BLaER1 (cell line): ENCODE results near the gene HOATZ.

Experiments
- H3K27ac ChIP-seq: shearing (Covaris generic); formaldehyde crosslinking; 2 replicates; pipeline ENCODE4 v1.8.1; 2022
- H3K27me3 ChIP-seq: shearing (Covaris generic); formaldehyde crosslinking; 2 replicates; pipeline ENCODE4 v1.8.1; 2022
- H3K36me3 ChIP-seq: shearing (Covaris generic); formaldehyde crosslinking; 2 replicates; pipeline ENCODE4 v1.8.1; 2022
- H3K4me1 ChIP-seq: shearing (Covaris generic); formaldehyde crosslinking; 2 replicates; pipeline ENCODE4 v1.8.1; 2022
- H3K4me2 ChIP-seq: shearing (Covaris generic); formaldehyde crosslinking; 2 replicates; pipeline ENCODE4 v1.8.1; 2022
- H3K4me3 ChIP-seq: shearing (Covaris generic); formaldehyde crosslinking; 2 replicates; pipeline ENCODE4 v1.8.1; 2022
- H3K9ac ChIP-seq: shearing (Covaris generic); formaldehyde crosslinking; 2 replicates; pipeline ENCODE4 v1.8.1; 2022
- H3K9me3 ChIP-seq: shearing (Covaris generic); formaldehyde crosslinking; 2 replicates; pipeline ENCODE4 v1.8.1; 2022
- H4K20me1 ChIP-seq: shearing (Covaris generic); formaldehyde crosslinking; 2 replicates; pipeline ENCODE4 v1.8.1; 2022
- Cebpa-rat ChIP-seq: shearing (Covaris generic); IDR thresholded peaks from 2 replicates; pipeline ENCODE4 v1.8.1; 2022

Gene HOATZ

GRCh38 chr11:111483431-111483830 lies 31.1 kb upstream of the HOATZ start:
- Histone ChIP-seq H3K9ac (no peak overlapping the region), H3K4me3 (no peak overlapping the region), H3K9me3 (peaks cover 40% of the 10 kb centered on the region), H4K20me1 (no peaks in the 10 kb centered on the region), H3K27me3 (no peaks in the 10 kb centered on the region), H3K4me1 (peaks cover 16% of the 10 kb centered on the region), H3K4me2 (no peak overlapping the region), H3K27ac (no peak overlapping the region), H3K36me3 (no peaks in the 10 kb centered on the region)
- no peak for TF ChIP-seq Cebpa-rat

- peaks cover 23% of the 10 kb centered on the region for H3K9me3 ChIP-seq
- H3K4me2 ChIP-seq = no peak overlapping the region
- no peaks in the 10 kb centered on the region for H3K27me3 ChIP-seq
- no peak overlapping the region for H3K4me3 ChIP-seq
- no peak overlapping the region for H3K9ac ChIP-seq
- H3K4me1 ChIP-seq = no peaks in the 10 kb centered on the region
- no peak overlapping the region for H3K27ac ChIP-seq
- H4K20me1 ChIP-seq = no peaks in the 10 kb centered on the region
- no peaks in the 10 kb centered on the region for H3K36me3 ChIP-seq
- no peak for TF ChIP-seq Cebpa-rat
Measured at GRCh38 chr11:111490496-111490895, 24.1 kb upstream of the HOATZ start.

GRCh38 chr11:111494040-111494439 lies 20.5 kb upstream of the HOATZ start:
- no peak overlapping the region for H3K4me3 ChIP-seq
- no peak for TF ChIP-seq Cebpa-rat
- H3K9me3 ChIP-seq = peaks cover 2% of the 10 kb centered on the region; the same call in 1 of the 2 replicates
- H3K27me3 ChIP-seq = no peaks in the 10 kb centered on the region
- no peak overlapping the region for H3K9ac ChIP-seq
- H4K20me1 ChIP-seq = no peaks in the 10 kb centered on the region
- H3K4me2 ChIP-seq = no peak overlapping the region
- no peak overlapping the region for H3K27ac ChIP-seq
- H3K4me1 ChIP-seq = no peaks in the 10 kb centered on the region
- no peaks in the 10 kb centered on the region for H3K36me3 ChIP-seq

- no peak overlapping the region for H3K9ac ChIP-seq
- H3K27me3 ChIP-seq = no peaks in the 10 kb centered on the region
- TF ChIP-seq Cebpa-rat = no peak
- H3K36me3 ChIP-seq = no peaks in the 10 kb centered on the region
- no peak overlapping the region for H3K4me3 ChIP-seq
- no peaks in the 10 kb centered on the region for H3K9me3 ChIP-seq
- no peak overlapping the region for H3K4me2 ChIP-seq
- H3K4me1 ChIP-seq = no peaks in the 10 kb centered on the region
- H3K27ac ChIP-seq = no peak overlapping the region
- no peaks in the 10 kb centered on the region for H4K20me1 ChIP-seq
Measured at GRCh38 chr11:111499483-111499882, 15.1 kb upstream of the HOATZ start.

- H3K4me1 ChIP-seq = no peaks in the 10 kb centered on the region
- H3K36me3 ChIP-seq = no peaks in the 10 kb centered on the region
- no peak overlapping the region for H3K9ac ChIP-seq
- no peak overlapping the region for H3K4me3 ChIP-seq
- TF ChIP-seq Cebpa-rat = no peak
- no peaks in the 10 kb centered on the region for H3K27me3 ChIP-seq
- H4K20me1 ChIP-seq = no peaks in the 10 kb centered on the region
- H3K9me3 ChIP-seq = no peaks in the 10 kb centered on the region
- H3K27ac ChIP-seq = no peak overlapping the region
- no peak overlapping the region for H3K4me2 ChIP-seq
Measured at GRCh38 chr11:111500481-111500880, 14.1 kb upstream of the HOATZ start.

GRCh38 chr11:111502611-111503010 lies 12.0 kb upstream of the HOATZ start:
- Histone ChIP-seq H3K4me1 (no peaks in the 10 kb centered on the region), H3K9ac (no peak overlapping the region), H3K27me3 (no peaks in the 10 kb centered on the region), H3K4me2 (no peak overlapping the region), H3K9me3 (0 out of 2 replicates have a peak, but pooled peaks cover under 1% of the 10 kb centered on the region), H3K4me3 (no peak overlapping the region), H4K20me1 (no peaks in the 10 kb centered on the region), H3K27ac (no peak overlapping the region), H3K36me3 (no peaks in the 10 kb centered on the region)
- TF ChIP-seq Cebpa-rat = no peak

- no peak overlapping the region for H3K4me3 ChIP-seq
- H3K9me3 ChIP-seq = peaks cover 29% of the 10 kb centered on the region
- peaks cover 27% of the 10 kb centered on the region for H3K27me3 ChIP-seq
- H4K20me1 ChIP-seq = no peaks in the 10 kb centered on the region
- H3K27ac ChIP-seq = no peak overlapping the region
- TF ChIP-seq Cebpa-rat = no peak
- no peak overlapping the region for H3K4me2 ChIP-seq
- no peaks in the 10 kb centered on the region for H3K4me1 ChIP-seq
- no peaks in the 10 kb centered on the region for H3K36me3 ChIP-seq
- H3K9ac ChIP-seq = no peak overlapping the region
Measured at GRCh38 chr11:111510311-111510710, 4.3 kb upstream of the HOATZ start.

GRCh38 chr11:111512296-111513239 lies 2.0 kb upstream of the HOATZ start, which contains the start of gene BTG4:
Gene BTG4 (minus strand): TSS chr11:111512386. CDS start chr11:111498776, 13,610 bp downstream.
- no peaks in the 10 kb centered on the region for H3K36me3 ChIP-seq
- H3K9ac ChIP-seq = no peak within 1 kb of the TSS
- peaks cover 29% of the 10 kb centered on the region for H3K9me3 ChIP-seq
- no peaks in the 10 kb centered on the region for H4K20me1 ChIP-seq
- H3K4me2 ChIP-seq = no peak within 1 kb of the TSS
- no peak within 1 kb of the TSS for H3K27ac ChIP-seq
- no peak for TF ChIP-seq Cebpa-rat
- H3K4me3 ChIP-seq = peak within 1 kb of the TSS; percentile 14; the same call in 1 of the 2 replicates
- H3K4me1 ChIP-seq = no peaks in the 10 kb centered on the region
- peaks cover 27% of the 10 kb centered on the region for H3K27me3 ChIP-seq

GRCh38 chr11:111513240-111513605 lies 1.4 kb upstream of the HOATZ start:
- Histone ChIP-seq H3K4me2 (no peak overlapping the region), H3K9me3 (peaks cover 24% of the 10 kb centered on the region), H3K36me3 (no peaks in the 10 kb centered on the region), H3K4me1 (no peaks in the 10 kb centered on the region), H3K27me3 (peaks cover 27% of the 10 kb centered on the region), H3K27ac (no peak overlapping the region), H3K4me3 (no peak overlapping the region), H4K20me1 (no peaks in the 10 kb centered on the region), H3K9ac (no peak overlapping the region)
- no peak for TF ChIP-seq Cebpa-rat

- H3K27me3 ChIP-seq = peaks cover 27% of the 10 kb centered on the region
- no peak overlapping the region for H3K9ac ChIP-seq
- no peak overlapping the region for H3K4me3 ChIP-seq
- H3K36me3 ChIP-seq = no peaks in the 10 kb centered on the region
- H3K9me3 ChIP-seq = peaks cover 24% of the 10 kb centered on the region
- no peaks in the 10 kb centered on the region for H4K20me1 ChIP-seq
- no peak overlapping the region for H3K27ac ChIP-seq
- no peaks in the 10 kb centered on the region for H3K4me1 ChIP-seq
- TF ChIP-seq Cebpa-rat = no peak
- H3K4me2 ChIP-seq = no peak overlapping the region
Measured at GRCh38 chr11:111515591-111515990, 1.0 kb downstream of the HOATZ start.
